Gastroesophageal sphincter (tissue), 4 donors: ENCODE data around the gene SORCS1. TPM values are rescaled to one million over a fixed set of nuclear protein-coding genes. Genes with fewer than 3 reads are reported as not detected.

ENCODE experiments used
- ATAC-seq: fragments of 150-250 bp; one replicate; pipeline ENCODE4 v1.9.1; 2016; ENCODE audit warnings: mild to moderate bottlenecking, moderate library complexity
- H3K27ac ChIP-seq, 4 donors: fragments of 200-600 bp; sonication (generic) in 3 of 4; 1 replicate in 3 of 4; 2 replicates in 1 of 4; pipeline ENCODE4 v1.5.1; 2016 to 2019
- H3K27me3 ChIP-seq: fragments of 200-600 bp; sonication (generic); one replicate; pipeline ENCODE4 v1.5.1; 2019
- H3K36me3 ChIP-seq, 2 donors: fragments of 200-600 bp; sonication (generic); one replicate each; pipeline ENCODE4 v1.5.1; 2019; ENCODE audit warnings: control low read depth in 1 of 2
- H3K4me1 ChIP-seq, 3 donors: fragments of 200-600 bp; sonication (generic); 1 replicate in 2 of 3; 2 replicates in 1 of 3; pipeline ENCODE4 v1.5.1; 2016 to 2019; ENCODE audit warnings: control low read depth in 2 of 3
- H3K4me3 ChIP-seq, 2 donors: fragments of 200-600 bp; sonication (generic); one replicate each; pipeline ENCODE4 v1.5.1; 2019; ENCODE audit warnings: mild to moderate bottlenecking in 1 of 2, moderate library complexity in 1 of 2
- H3K9me3 ChIP-seq, 3 donors: fragments of 200-600 bp; sonication (generic); one replicate each; pipeline ENCODE4 v1.5.1; 2017 to 2019; ENCODE audit warnings: control low read depth in 2 of 3
- EP300 ChIP-seq: sonication (generic); formaldehyde crosslinking; IDR thresholded peaks from one replicate; pipeline ENCODE4 v1.6.1; 2017; ENCODE audit warnings: antibody characterized with exemption, mild to moderate bottlenecking
- POLR2A ChIP-seq, 2 donors: fragments of 450-650 bp; IDR thresholded peaks; one replicate each; pipeline ENCODE4 v1.6.1; 2017; ENCODE audit warnings: antibody characterized with exemption in 2 of 2, mild to moderate bottlenecking in 2 of 2, moderate library complexity in 1 of 2
- POLR2AphosphoS5 ChIP-seq: sonication (generic); formaldehyde crosslinking; IDR thresholded peaks from one replicate; pipeline ENCODE4 v1.6.1; 2017; ENCODE audit warnings: antibody characterized with exemption
- WGBS, 2 donors: methylation state at CpG; one replicate each; pipeline ENCODE4 v1.1.5; 2018; ENCODE audit warnings: low coverage in 1 of 2; 5-methylcytosine and 5-hydroxymethylcytosine counted together
- total RNA-seq, 4 donors: library from RNA; depleted of rRNA; stranded (reverse); fragments of >200 nt; gene quantifications; one replicate each; pipeline ENCODE4 v1.1.0, GENCODE V29; 2016
- TF ChIP-seq, protein P1 (sequence below), 4 experiments: fragments of 200-600 bp in 2 of 4; fragments of 450-650 bp in 2 of 4; sonication (generic) in 1 of 4; IDR thresholded peaks; one replicate each; pipeline ENCODE4 v1.5.1; 2017 to 2019; ENCODE audit warnings: antibody characterized with exemption in 4 of 4, mild to moderate bottlenecking in 2 of 4, moderate library complexity in 2 of 4

Gene SORCS1
- total RNA-seq, 4 donors from 2014 or later, result 8.5 to 18.6 (median 10.0) TPM

DNA sequence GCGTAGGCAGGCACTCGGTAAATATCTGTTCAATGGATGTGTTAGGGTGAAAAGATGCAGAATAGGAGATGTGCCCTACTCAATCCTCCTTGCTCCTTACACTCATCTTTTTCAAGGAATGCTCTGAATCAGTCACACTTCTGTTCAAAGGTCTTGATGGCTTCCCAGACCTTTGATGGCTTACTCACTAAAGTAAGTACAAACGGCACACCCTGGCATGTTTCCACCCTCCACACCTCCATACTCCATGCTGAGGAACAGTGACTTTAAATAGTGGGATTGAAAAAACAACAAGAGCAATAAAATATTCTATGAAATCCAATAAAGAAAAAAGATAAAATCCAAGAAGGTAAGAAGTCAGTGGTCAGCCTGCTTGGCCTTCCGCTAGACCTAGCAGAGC, 569.2 kb downstream of the SORCS1 start:
- no peak overlapping the region for H3K4me3 ChIP-seq
- WGBS, 2 donors, result 89 to 100% methylated on average over 2 to 4 of the region's 4 CpGs
- ATAC-seq, result no peak

DNA sequence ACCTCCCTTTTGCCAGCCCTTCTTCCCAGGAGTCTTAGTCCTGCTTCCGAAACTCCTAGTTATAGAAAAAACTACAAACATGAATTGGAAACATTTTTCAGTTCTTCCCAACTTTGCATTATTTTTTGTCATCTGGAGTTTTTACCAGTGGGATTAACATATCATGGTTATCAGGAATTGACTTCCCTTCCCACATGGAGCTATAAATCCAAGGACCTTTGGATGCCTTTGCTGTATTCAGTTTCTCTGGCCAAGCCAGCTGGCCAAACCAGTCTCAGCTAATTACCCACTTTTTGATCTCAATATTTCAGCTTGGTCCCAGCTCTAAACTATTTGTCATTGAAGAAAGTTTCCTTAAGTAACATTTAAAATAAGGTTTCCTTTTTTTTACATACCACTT, 570.6 kb downstream of the SORCS1 start:
- Histone ChIP-seq H3K4me3 (no peak overlapping the region), H3K27me3 (no peaks in the 10 kb centered on the region), H3K36me3 (no peaks in the 10 kb centered on the region), H3K9me3 (no peaks in the 10 kb centered on the region), H3K27ac (no peak overlapping the region), H3K4me1 (no peaks in the 10 kb centered on the region)
- WGBS, 2 donors, result 78 to 100% methylated on average over 1 of the region's 1 CpG
- TF ChIP-seq POLR2A (IDR thresholded peaks at IDR 0.05) (no peak), EP300 (no peak), POLR2AphosphoS5 (no peak)
- TF ChIP-seq, protein P1, sequence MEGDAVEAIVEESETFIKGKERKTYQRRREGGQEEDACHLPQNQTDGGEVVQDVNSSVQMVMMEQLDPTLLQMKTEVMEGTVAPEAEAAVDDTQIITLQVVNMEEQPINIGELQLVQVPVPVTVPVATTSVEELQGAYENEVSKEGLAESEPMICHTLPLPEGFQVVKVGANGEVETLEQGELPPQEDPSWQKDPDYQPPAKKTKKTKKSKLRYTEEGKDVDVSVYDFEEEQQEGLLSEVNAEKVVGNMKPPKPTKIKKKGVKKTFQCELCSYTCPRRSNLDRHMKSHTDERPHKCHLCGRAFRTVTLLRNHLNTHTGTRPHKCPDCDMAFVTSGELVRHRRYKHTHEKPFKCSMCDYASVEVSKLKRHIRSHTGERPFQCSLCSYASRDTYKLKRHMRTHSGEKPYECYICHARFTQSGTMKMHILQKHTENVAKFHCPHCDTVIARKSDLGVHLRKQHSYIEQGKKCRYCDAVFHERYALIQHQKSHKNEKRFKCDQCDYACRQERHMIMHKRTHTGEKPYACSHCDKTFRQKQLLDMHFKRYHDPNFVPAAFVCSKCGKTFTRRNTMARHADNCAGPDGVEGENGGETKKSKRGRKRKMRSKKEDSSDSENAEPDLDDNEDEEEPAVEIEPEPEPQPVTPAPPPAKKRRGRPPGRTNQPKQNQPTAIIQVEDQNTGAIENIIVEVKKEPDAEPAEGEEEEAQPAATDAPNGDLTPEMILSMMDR (IDR thresholded peaks at IDR 0.05), result no peak
- ATAC-seq, result no peak

More for the DNA sequence above, 569.2 kb downstream of the SORCS1 start:
- Histone ChIP-seq H3K4me1 (no peaks in the 10 kb centered on the region), H3K9me3 (no peaks in the 10 kb centered on the region), H3K36me3 (no peaks in the 10 kb centered on the region), H3K27ac (no peak overlapping the region), H3K27me3 (no peaks in the 10 kb centered on the region)
- TF ChIP-seq, protein P1 (IDR thresholded peaks at IDR 0.05), result no peak
- no peak for TF ChIP-seq EP300
- TF ChIP-seq POLR2AphosphoS5, result no peak
- no peak for TF ChIP-seq POLR2A (IDR thresholded peaks at IDR 0.05)

DNA sequence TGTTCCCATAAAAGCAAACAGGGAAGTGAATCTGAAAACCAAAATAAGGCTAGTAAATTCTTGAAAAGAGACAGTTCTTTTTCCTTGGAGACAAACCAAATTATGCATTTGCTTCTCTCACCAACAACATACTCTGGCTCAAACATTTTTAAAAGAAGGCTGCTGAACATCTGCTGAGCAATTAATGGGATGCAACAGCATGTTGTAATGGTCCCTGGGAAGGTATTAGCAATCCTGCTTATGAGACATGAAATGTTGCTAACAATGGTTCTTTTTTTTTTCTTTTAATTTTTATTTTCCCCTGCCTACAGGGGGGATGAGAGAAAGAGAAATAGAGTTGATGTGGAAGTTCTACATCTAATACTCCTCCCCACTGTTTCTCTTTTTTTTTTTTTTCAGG, 572.1 kb downstream of the SORCS1 start:
- H3K36me3 ChIP-seq, result no peaks in the 10 kb centered on the region
- H3K27me3 ChIP-seq, result no peaks in the 10 kb centered on the region
- H3K9me3 ChIP-seq, result no peaks in the 10 kb centered on the region
- ATAC-seq, result no peak
- H3K27ac ChIP-seq, result no peak overlapping the region
- TF ChIP-seq, protein P1 (IDR thresholded peaks at IDR 0.05), result no peak
- no peak for TF ChIP-seq POLR2A (IDR thresholded peaks at IDR 0.05)
- no peak for TF ChIP-seq EP300
- TF ChIP-seq POLR2AphosphoS5, result no peak
- H3K4me1 ChIP-seq, result no peaks in the 10 kb centered on the region
- no peak overlapping the region for H3K4me3 ChIP-seq

DNA sequence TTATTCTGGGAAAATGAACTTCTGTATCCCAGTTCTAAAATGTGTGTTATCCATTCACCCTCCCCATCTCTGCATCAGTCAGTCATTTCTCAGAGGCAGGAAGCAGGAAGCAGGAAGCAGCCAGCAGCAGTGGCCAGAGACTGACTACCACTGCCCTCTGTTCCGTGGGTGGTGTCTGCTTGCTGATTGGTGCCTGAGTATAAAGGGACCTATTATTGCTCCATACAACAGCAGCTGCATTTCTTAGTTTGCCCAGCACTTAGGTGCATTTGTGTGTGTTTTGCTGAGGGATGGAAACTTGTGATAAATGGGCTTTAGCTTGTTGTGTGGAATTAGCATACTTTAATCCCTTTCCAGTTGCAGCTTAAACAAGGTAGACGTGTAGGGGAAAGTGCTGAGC, 582.2 kb downstream of the SORCS1 start:
- peaks cover 6% of the 10 kb centered on the region for H3K27me3 ChIP-seq
- ATAC-seq, result no peak
- no peak overlapping the region for H3K4me3 ChIP-seq
- TF ChIP-seq, protein P1 (IDR thresholded peaks at IDR 0.05), result no peak
- TF ChIP-seq EP300, result no peak
- TF ChIP-seq POLR2A (IDR thresholded peaks at IDR 0.05), result no peak
- no peak for TF ChIP-seq POLR2AphosphoS5
- H3K4me1 ChIP-seq, result no peaks in the 10 kb centered on the region
- 19 to 20% methylated on average over 1 to 2 of the region's 2 CpGs for WGBS, 2 donors
- no peaks in the 10 kb centered on the region for H3K36me3 ChIP-seq
- no peaks in the 10 kb centered on the region for H3K9me3 ChIP-seq
- no peak overlapping the region for H3K27ac ChIP-seq

DNA sequence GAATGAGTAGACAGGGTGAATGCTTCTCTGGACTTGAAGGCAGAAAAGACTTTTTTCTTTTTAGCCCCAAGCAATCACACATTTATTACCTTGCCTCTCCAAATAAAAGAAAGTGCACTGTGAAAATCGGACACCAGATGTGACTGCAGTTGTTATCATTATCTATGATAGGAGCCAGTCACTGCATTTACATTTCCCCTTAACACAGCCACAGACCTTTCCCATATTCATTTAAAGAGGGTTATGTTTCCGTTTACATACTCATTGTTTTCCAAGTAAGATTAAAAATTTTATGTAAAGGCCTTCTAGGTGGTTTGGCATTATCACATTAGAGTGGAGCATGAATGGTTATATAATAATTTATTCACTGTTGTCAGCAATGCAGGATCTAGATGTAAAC, 586.8 kb downstream of the SORCS1 start:
- WGBS, 2 donors, result 57 to 58% methylated on average over 2 of the region's 2 CpGs
- TF ChIP-seq EP300 (no peak), POLR2AphosphoS5 (no peak), POLR2A (IDR thresholded peaks at IDR 0.05) (no peak)
- TF ChIP-seq, protein P1 (IDR thresholded peaks at IDR 0.05), result no peak

More for the DNA sequence above, 586.8 kb downstream of the SORCS1 start:
- Histone ChIP-seq H3K27me3 (peaks cover 16% of the 10 kb centered on the region), H3K9me3 (no peaks in the 10 kb centered on the region), H3K4me1 (no peaks in the 10 kb centered on the region), H3K36me3 (no peaks in the 10 kb centered on the region), H3K27ac (no peak overlapping the region), H3K4me3 (no peak overlapping the region)
- ATAC-seq, result no peak
